HCT116 (cell line): ENCODE measurements around the gene OSBPL10. TPM values are rescaled to one million over a fixed set of nuclear protein-coding genes. Genes with fewer than 3 reads are reported as not detected.

Experiments used
- ATAC-seq: fragments of 200-7000 bp; cut with Tn5 transposase; 2 replicates; pipeline ENCODE4 v1.9.1; 2020; ENCODE audit warnings: mild to moderate bottlenecking, moderate library complexity
- BruUV-seq: library from RNA; stranded (reverse); fragments of 400-500 nt; replicated peaks from 2 replicates; lab custom pipeline; 2021; lab: Mats Ljungman, UMichigan
- CTCF ChIA-PET: fragments of 300-600 bp; sonication (Branson Sonifier 250); formaldehyde crosslinking; loops from one replicate; lab custom pipeline; 2021; ENCODE audit warnings: antibody characterized with exemption; lab: Charles Lee
- POLR2A ChIA-PET: fragments of 300-600, 350-600 bp; sonication (Branson Sonifier 250); formaldehyde crosslinking; loops from one replicate; lab custom pipeline; 2021; ENCODE audit warnings: antibody characterized with exemption; lab: Charles Lee
- RAD21 ChIA-PET, 2 experiments: fragments of 300-600 bp; sonication (Branson Sonifier 250); formaldehyde crosslinking; loops; one replicate each; lab custom pipeline; 2023; ENCODE audit warnings: low total read pairs in 2 of 2; ENCODE audit not compliant: uncharacterized antibody in 2 of 2, unreplicated experiment in 2 of 2, low non-redundant PET in 1 of 2; lab: Charles Lee
- DNase-seq: peaks from one replicate; pipeline ENCODE4 v3.0.0-alpha.2; 2010; ENCODE audit warnings: low read depth, low spot score
- H2AFZ ChIP-seq: fragments of 200-600 bp; shearing (Covaris generic), sonication (generic); 2 replicates; pipeline ENCODE4 v1.6.1; 2017; ENCODE audit warnings: low read depth, mixed run types, mixed read lengths, antibody characterized with exemption, low read length; ENCODE audit not compliant: poor library complexity, severe bottlenecking
- H3K27ac ChIP-seq: 2 replicates; pipeline ENCODE4 v1.5.1; 2012; ENCODE audit warnings: low read depth, low read length
- H3K27me3 ChIP-seq: fragments of 200-600 bp; sonication (generic); 2 replicates; pipeline ENCODE4 v1.6.1; 2016; ENCODE audit warnings: mixed run types, low read length, mixed read lengths; ENCODE audit not compliant: insufficient read depth
- H3K36me3 ChIP-seq, 2 experiments: fragments of 200-500 bp in 1 of 2; fragments of 200-600 bp in 1 of 2; sonication (Bioruptor generic) in 1 of 2; sonication (generic) in 1 of 2; 2 replicates each; pipeline versions ENCODE4 v1.5.1 to v1.6.1; 2014 to 2016; ENCODE audit warnings: low read length in 2 of 2, inconsistent platforms in 1 of 2, mixed read lengths in 1 of 2, mixed run types in 1 of 2; ENCODE audit not compliant: insufficient read depth in 2 of 2, control insufficient read depth in 1 of 2
- H3K4me1 ChIP-seq, 2 experiments: fragments of 200-600 bp in 1 of 2; sonication (generic) in 1 of 2; 2 replicates each; pipeline versions ENCODE4 v1.5.1 to v1.6.1; 2012 to 2017; ENCODE audit warnings: low read length in 2 of 2, inconsistent platforms in 1 of 2, mild to moderate bottlenecking in 1 of 2, mixed read lengths in 1 of 2, mixed run types in 1 of 2, moderate library complexity in 1 of 2; ENCODE audit not compliant: insufficient read depth in 2 of 2, control insufficient read depth in 1 of 2
- H3K4me2 ChIP-seq: fragments of 200-600 bp; sonication (generic); 2 replicates; pipeline ENCODE4 v1.6.1; 2017; ENCODE audit warnings: mixed run types, low read length, mixed read lengths
- H3K4me3 ChIP-seq, 2 experiments: fragments of 200-600 bp in 1 of 2; sonication (generic) in 1 of 2; replicated peaks in 1 of 2; 2 replicates each; pipeline ENCODE4 v1.5.1; 2011 to 2016; ENCODE audit warnings: low read length in 2 of 2, control low read depth in 1 of 2, low read depth in 1 of 2, mild to moderate bottlenecking in 1 of 2, mixed read lengths in 1 of 2, mixed run types in 1 of 2
- H3K79me2 ChIP-seq: fragments of 200-600 bp; sonication (generic); 2 replicates; pipeline ENCODE4 v1.6.1; 2017; ENCODE audit warnings: mild to moderate bottlenecking, mixed run types, low read length, moderate library complexity, mixed read lengths; ENCODE audit not compliant: insufficient read depth
- H3K9ac ChIP-seq: fragments of 200-600 bp; sonication (generic); 2 replicates; pipeline ENCODE4 v1.6.1; 2016; ENCODE audit warnings: low read length, mixed read lengths
- H3K9me2 ChIP-seq: fragments of 200-600 bp; sonication (generic), shearing (Covaris generic); 2 replicates; pipeline ENCODE4 v1.6.1; 2017; ENCODE audit warnings: mixed run types, mild to moderate bottlenecking, moderate library complexity; ENCODE audit not compliant: insufficient read depth
- H3K9me3 ChIP-seq, 2 experiments: fragments of 200-500 bp in 1 of 2; fragments of 200-600 bp in 1 of 2; sonication (Bioruptor generic) in 1 of 2; sonication (generic) in 1 of 2; 2 replicates each; pipeline ENCODE4 v1.6.1; 2014 to 2017; ENCODE audit warnings: low read length in 2 of 2, mixed read lengths in 2 of 2, inconsistent platforms in 1 of 2, low read depth in 1 of 2, mild to moderate bottlenecking in 1 of 2, mixed run types in 1 of 2, moderate library complexity in 1 of 2; ENCODE audit not compliant: control insufficient read depth in 1 of 2, insufficient read depth in 1 of 2
- H4K20me1 ChIP-seq: fragments of 200-600 bp; sonication (generic), shearing (Covaris generic); 2 replicates; pipeline ENCODE4 v1.6.1; 2017; ENCODE audit warnings: mixed run types, mild to moderate bottlenecking, moderate library complexity; ENCODE audit not compliant: insufficient read depth
- CTCF ChIP-seq, 3 experiments: fragments of 200-600 bp in 1 of 3; sonication (generic) in 1 of 3; IDR thresholded peaks in 2 of 3; conservative IDR thresholded peaks in 1 of 3; 2 replicates each; pipeline ENCODE4 v1.5.1; 2012 to 2017; ENCODE audit warnings: low read depth in 2 of 3, low read length in 2 of 3, antibody characterized with exemption in 1 of 3, borderline replicate concordance in 1 of 3, control low read depth in 1 of 3, mild to moderate bottlenecking in 1 of 3, mixed read lengths in 1 of 3, mixed run types in 1 of 3, moderate library complexity in 1 of 3; ENCODE audit not compliant: insufficient read depth in 1 of 3
- EGR1 ChIP-seq: IDR thresholded peaks from 2 replicates; pipeline ENCODE4 v1.6.1; 2012; ENCODE audit warnings: low read depth
- EZH2phosphoT487 ChIP-seq: fragments of 200-600 bp; IDR thresholded peaks from 2 replicates; pipeline ENCODE4 v1.6.1; 2018; ENCODE audit warnings: antibody characterized with exemption, borderline replicate concordance
- FOSL1 ChIP-seq: IDR thresholded peaks from 2 replicates; pipeline ENCODE4 v1.6.1; 2012; ENCODE audit warnings: low read depth
- POLR2AphosphoS5 ChIP-seq: IDR thresholded peaks from 2 replicates; pipeline ENCODE4 v1.6.1; 2011; ENCODE audit warnings: mild to moderate bottlenecking, low read depth, low read length, moderate library complexity
- RAD21 ChIP-seq: IDR thresholded peaks from 2 replicates; pipeline ENCODE4 v1.6.1; 2012; ENCODE audit warnings: low read depth, mild to moderate bottlenecking
- YY1 ChIP-seq: IDR thresholded peaks from 2 replicates; pipeline ENCODE4 v1.6.1; 2011; ENCODE audit warnings: low read length, low read depth, moderate library complexity, mild to moderate bottlenecking; ENCODE audit not compliant: insufficient replicate concordance; ENCODE audit errors: extremely low read depth
- intact Hi-C: fragments of 100-400 bp; cut with micrococcal nuclease; formaldehyde crosslinking; loops from 2 replicates; pipeline ENCODE4 v1.10.0; 2022
- total RNA-seq: library from RNA; stranded (reverse); gene quantifications from one replicate; pipeline ENCODE4 v1.2.1, GENCODE V29; 2021; ENCODE audit not compliant: unreplicated experiment
- TF ChIP-seq, protein P1 (sequence below): IDR thresholded peaks from 2 replicates; pipeline ENCODE4 v1.6.1; 2011; ENCODE audit warnings: mild to moderate bottlenecking, low read length, moderate library complexity; ENCODE audit not compliant: insufficient replicate concordance; ENCODE audit errors: extremely low read depth

Gene OSBPL10
- total RNA-seq, 1 experiment from 2014 or later = 25.8 TPM

GRCh38 chr3:32021748-32022147 lies 40.7 kb upstream of the OSBPL10 start:
- ATAC-seq = no peak
- no peaks in the 10 kb centered on the region for H3K9me3 ChIP-seq
- H3K4me2 ChIP-seq = no peak overlapping the region
- BruUV-seq = no TSS peak
- CTCF ChIA-PET = interaction anchor here (0.7 to 1.0 kb wide), 2 partner anchors 122 to 398 kb away, joined by 3 to 5 read pairs; no protein-coding TSS in a partner anchor
- RAD21 ChIA-PET = interaction anchor here in 1 of 2 experiments (0.6 kb wide), 1 partner anchor 222 kb away, joined by 3 read pairs; no protein-coding TSS in a partner anchor
- no peak overlapping the region for H3K9ac ChIP-seq
- TF ChIP-seq YY1 (no peak), POLR2AphosphoS5 (no peak), FOSL1 (no peak)
- TF ChIP-seq, all 23 proteins: peak for 0
- Histone ChIP-seq H3K4me3 (no peak overlapping the region), H4K20me1 (no peaks in the 10 kb centered on the region), H3K27me3 (no peaks in the 10 kb centered on the region), H3K4me1 (no peaks in the 10 kb centered on the region), H3K9me2 (no peaks in the 10 kb centered on the region), H3K27ac (no peak overlapping the region), H3K79me2 (no peaks in the 10 kb centered on the region), H2AFZ (no peak overlapping the region), H3K36me3 (no peaks in the 10 kb centered on the region)
- no peak for DNase-seq
- POLR2A ChIA-PET = no interaction called here
- intact Hi-C loops = no loop called here

DNA sequence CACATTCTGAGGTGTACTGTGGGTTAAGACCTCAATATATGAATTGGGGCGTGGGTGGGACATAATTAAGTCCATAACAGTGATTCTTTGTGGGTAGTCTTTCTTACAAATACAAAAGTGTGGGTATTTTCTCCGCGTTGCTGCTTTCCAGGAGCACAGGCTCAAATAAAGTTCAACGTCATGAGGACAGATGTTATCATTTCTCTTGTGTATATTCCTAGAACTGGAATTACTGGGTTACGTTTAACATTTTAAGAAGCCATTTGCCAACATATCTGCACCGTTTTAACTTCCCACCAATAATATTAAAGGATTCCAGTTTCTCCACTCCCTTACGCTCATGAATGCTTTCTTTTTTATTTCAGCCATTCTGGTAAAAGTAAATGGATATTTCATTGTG lies 40.1 kb upstream of the OSBPL10 start:
- ChIA-PET POLR2A (no interaction called here), CTCF (no interaction called here), RAD21 (interaction anchor here in 1 of 2 experiments (0.6 kb wide), 1 partner anchor 222 kb away, joined by 3 read pairs; no protein-coding TSS in a partner anchor)
- no peak for ATAC-seq
- H3K9me2 ChIP-seq = no peaks in the 10 kb centered on the region
- no peaks in the 10 kb centered on the region for H3K9me3 ChIP-seq
- intact Hi-C loops = no loop called here
- H3K9ac ChIP-seq = no peak overlapping the region
- H3K27me3 ChIP-seq = no peaks in the 10 kb centered on the region
- TF ChIP-seq, protein P1, sequence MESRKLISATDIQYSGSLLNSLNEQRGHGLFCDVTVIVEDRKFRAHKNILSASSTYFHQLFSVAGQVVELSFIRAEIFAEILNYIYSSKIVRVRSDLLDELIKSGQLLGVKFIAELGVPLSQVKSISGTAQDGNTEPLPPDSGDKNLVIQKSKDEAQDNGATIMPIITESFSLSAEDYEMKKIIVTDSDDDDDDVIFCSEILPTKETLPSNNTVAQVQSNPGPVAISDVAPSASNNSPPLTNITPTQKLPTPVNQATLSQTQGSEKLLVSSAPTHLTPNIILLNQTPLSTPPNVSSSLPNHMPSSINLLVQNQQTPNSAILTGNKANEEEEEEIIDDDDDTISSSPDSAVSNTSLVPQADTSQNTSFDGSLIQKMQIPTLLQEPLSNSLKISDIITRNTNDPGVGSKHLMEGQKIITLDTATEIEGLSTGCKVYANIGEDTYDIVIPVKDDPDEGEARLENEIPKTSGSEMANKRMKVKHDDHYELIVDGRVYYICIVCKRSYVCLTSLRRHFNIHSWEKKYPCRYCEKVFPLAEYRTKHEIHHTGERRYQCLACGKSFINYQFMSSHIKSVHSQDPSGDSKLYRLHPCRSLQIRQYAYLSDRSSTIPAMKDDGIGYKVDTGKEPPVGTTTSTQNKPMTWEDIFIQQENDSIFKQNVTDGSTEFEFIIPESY = no peak
- TF ChIP-seq EGR1 (no peak), EZH2phosphoT487 (no peak), CTCF (IDR thresholded peaks at IDR 0.05 in 2 of 3, conservative IDR thresholded peaks at IDR 0.05 in 1 of 3; ENCODE audit: borderline replicate concordance in 1 of 3, insufficient read depth in 1 of 3, low read depth in 2 of 3, low read length in 2 of 3) (no peak), RAD21 (no peak)
- no peak overlapping the region for H3K27ac ChIP-seq
- H2AFZ ChIP-seq = no peak overlapping the region
- DNase-seq = no peak
- H3K4me3 ChIP-seq = no peak overlapping the region
- no peaks in the 10 kb centered on the region for H3K36me3 ChIP-seq
- H3K4me1 ChIP-seq = no peaks in the 10 kb centered on the region
- BruUV-seq = no TSS peak
- no peaks in the 10 kb centered on the region for H3K79me2 ChIP-seq
- H3K4me2 ChIP-seq = no peak overlapping the region
- no peaks in the 10 kb centered on the region for H4K20me1 ChIP-seq
